GM12878 (cell line): Measurements from ENCODE around the gene CELSR1. TPM values are rescaled to one million over a fixed set of nuclear protein-coding genes. Genes with fewer than 3 reads are reported as not detected.

Experiments
- ATAC-seq: fragments of 200-7000 bp; cut with Tn5 transposase; 3 replicates; pipeline ENCODE4 v1.9.1; 2020; ENCODE audit warnings: mild to moderate bottlenecking, moderate library complexity
- BruUV-seq: library from RNA; stranded (reverse); fragments of 400-500 nt; replicated peaks from 2 replicates; lab custom pipeline; 2021; lab: Mats Ljungman, UMichigan
- CTCF ChIA-PET: fragments of 300-600 bp; sonication (Branson Sonifier 250); formaldehyde crosslinking; extraction: SDS; loops from one replicate; lab custom pipeline; 2021; ENCODE audit warnings: inconsistent platforms; lab: Yijun Ruan, JAX
- POLR2A ChIA-PET: fragments of 350-600 bp; formaldehyde crosslinking; extraction: SDS; loops from one replicate; lab custom pipeline; 2021; ENCODE audit warnings: inconsistent platforms; lab: Charles Lee
- RAD21 ChIA-PET: fragments of 300-600 bp; sonication (Branson Sonifier 250); formaldehyde crosslinking; loops from one replicate; lab custom pipeline; 2023; ENCODE audit warnings: antibody characterized with exemption; ENCODE audit not compliant: unreplicated experiment; lab: Charles Lee
- SMC1A ChIA-PET: fragments of 300-600 bp; sonication (Branson Sonifier 250); formaldehyde crosslinking; loops from one replicate; lab custom pipeline; 2023; ENCODE audit not compliant: unreplicated experiment, uncharacterized antibody; lab: Charles Lee
- DNase-seq: peaks from one replicate; pipeline ENCODE4 v3.0.0-alpha.2; 2011; ENCODE audit warnings: low read depth, low spot score
- FAIRE-seq: peaks from 3 replicates; lab custom pipeline; 2011; peaks lifted over from hg19 to GRCh38; lab: Jason Lieb, UNC
- H2AFZ ChIP-seq: 2 replicates; pipeline ENCODE4 v1.6.0; 2011; ENCODE audit warnings: low read depth, low read length, control low read depth; ENCODE audit not compliant: control insufficient read depth
- H3K27ac ChIP-seq: 2 replicates; pipeline ENCODE4 v1.5.1; 2011; ENCODE audit warnings: control low read depth; ENCODE audit not compliant: control insufficient read depth, insufficient read depth
- H3K27me3 ChIP-seq, 2 experiments: replicated peaks in 1 of 2; 2 replicates each; pipeline versions ENCODE4 v1.6.0 to v1.6.1; 2011; ENCODE audit warnings: low read length in 1 of 2; ENCODE audit not compliant: control insufficient read depth in 2 of 2, insufficient read depth in 2 of 2
- H3K36me3 ChIP-seq, 2 experiments: 2 replicates each; pipeline ENCODE4 v1.5.1; 2011; ENCODE audit warnings: low read length in 1 of 2; ENCODE audit not compliant: control insufficient read depth in 2 of 2, insufficient read depth in 2 of 2
- H3K4me1 ChIP-seq: 2 replicates; pipeline ENCODE4 v1.6.1; 2011; ENCODE audit warnings: mild to moderate bottlenecking, low read length, moderate library complexity, mixed read lengths; ENCODE audit not compliant: control insufficient read depth, insufficient read depth
- H3K4me2 ChIP-seq: 2 replicates; pipeline ENCODE4 v1.6.0; 2011; ENCODE audit warnings: control low read depth; ENCODE audit not compliant: control insufficient read depth, insufficient read depth
- H3K4me3 ChIP-seq: fragments of 200-600 bp; sonication (generic); 2 replicates; pipeline ENCODE4 v1.5.1; 2016
- H3K79me2 ChIP-seq: 2 replicates; pipeline ENCODE4 v1.6.0; 2011; ENCODE audit warnings: low read length; ENCODE audit not compliant: control insufficient read depth, insufficient read depth
- H3K9ac ChIP-seq: 2 replicates; pipeline ENCODE4 v1.8.0; 2011; ENCODE audit warnings: low read length, control low read depth, mixed read lengths; ENCODE audit not compliant: control insufficient read depth, insufficient read depth
- H3K9me3 ChIP-seq: replicated peaks from 3 replicates; pipeline ENCODE4 v1.5.1; 2011; ENCODE audit warnings: mild to moderate bottlenecking, low read length; ENCODE audit not compliant: control insufficient read depth, insufficient read depth
- H4K20me1 ChIP-seq: 2 replicates; pipeline ENCODE4 v1.6.0; 2011; ENCODE audit not compliant: control insufficient read depth, insufficient read depth
- E2F8 ChIP-seq: fragments of 450-650 bp; IDR thresholded peaks from 2 replicates; pipeline ENCODE4 v1.6.1; 2018; ENCODE audit warnings: mild to moderate bottlenecking, low read depth, moderate library complexity; ENCODE audit not compliant: partially characterized antibody
- MTA3 ChIP-seq: IDR thresholded peaks from 2 replicates; pipeline ENCODE4 v1.6.1; 2012; ENCODE audit warnings: low read length, inconsistent platforms, borderline replicate concordance
- SUZ12 ChIP-seq: fragments of 200-600 bp; sonication (generic); IDR thresholded peaks from one replicate; pipeline ENCODE4 v1.6.1; 2018; ENCODE audit warnings: antibody characterized with exemption, mild to moderate bottlenecking; ENCODE audit not compliant: unreplicated experiment
- ZBTB33 ChIP-seq: fragments of 450-650 bp; IDR thresholded peaks from 2 replicates; pipeline ENCODE4 v1.6.1; 2017; ENCODE audit warnings: mild to moderate bottlenecking
- WGBS: methylation state at CpG from one replicate; pipeline ENCODE4 v1.1.6; 2016; ENCODE audit warnings: low lambda C conversion rate; ENCODE audit not compliant: insufficient replicate concordance, insufficient coverage; ENCODE audit errors: missing lambda C conversion rate; 5-methylcytosine and 5-hydroxymethylcytosine counted together
- in situ Hi-C: fragments of 300-500 bp; cut with MboI; formaldehyde crosslinking; loops from 9 replicates; pipeline ENCODE4 v1.14.3; 2018; ENCODE audit warnings: mixed read lengths
- intact Hi-C: fragments of 100-400 bp; cut with micrococcal nuclease; formaldehyde crosslinking; loops from one replicate; pipeline ENCODE4 v1.14.2; 2022; ENCODE audit not compliant: unreplicated experiment
- polyA plus RNA-seq, 11 experiments: library from polyadenylated mRNA; depleted of rRNA in 4 of 11; unstranded in 6 of 11; stranded (reverse) in 5 of 11; fragments of >200 nt; fragmentation: Nextera tagmentation in 4 of 11; fragmentation: Illumina TruSeq in 1 of 11; extraction: Ambion mirVana in 4 of 11; extraction: Trizol in 1 of 11; gene quantifications; 1 replicate in 1 of 11; 2 replicates in 10 of 11; pipeline versions ENCODE4 v1.2.1 to v1.2.3, GENCODE V29; 2011 to 2016; ENCODE audit warnings: inconsistent platforms in 2 of 11, missing spikeins in 2 of 11, low read depth in 1 of 11
- total RNA-seq, 4 experiments: library from RNA; depleted of rRNA in 3 of 4; stranded (reverse); fragments of >200 nt in 3 of 4; fragmentation: Illumina TruSeq in 1 of 4; extraction: Trizol in 1 of 4; gene quantifications; 2 replicates each; pipeline versions ENCODE4 v1.2.1 to v1.2.3, GENCODE V29; 2013 to 2021

Gene CELSR1
- total and polyA plus RNA-seq, 10 of the 15 experiments (the other 5 are each of a cell fraction or from before 2014, with no cell fraction given): 0.05 to 1.7 (median 0.35) TPM; not detected in 2

DNA sequence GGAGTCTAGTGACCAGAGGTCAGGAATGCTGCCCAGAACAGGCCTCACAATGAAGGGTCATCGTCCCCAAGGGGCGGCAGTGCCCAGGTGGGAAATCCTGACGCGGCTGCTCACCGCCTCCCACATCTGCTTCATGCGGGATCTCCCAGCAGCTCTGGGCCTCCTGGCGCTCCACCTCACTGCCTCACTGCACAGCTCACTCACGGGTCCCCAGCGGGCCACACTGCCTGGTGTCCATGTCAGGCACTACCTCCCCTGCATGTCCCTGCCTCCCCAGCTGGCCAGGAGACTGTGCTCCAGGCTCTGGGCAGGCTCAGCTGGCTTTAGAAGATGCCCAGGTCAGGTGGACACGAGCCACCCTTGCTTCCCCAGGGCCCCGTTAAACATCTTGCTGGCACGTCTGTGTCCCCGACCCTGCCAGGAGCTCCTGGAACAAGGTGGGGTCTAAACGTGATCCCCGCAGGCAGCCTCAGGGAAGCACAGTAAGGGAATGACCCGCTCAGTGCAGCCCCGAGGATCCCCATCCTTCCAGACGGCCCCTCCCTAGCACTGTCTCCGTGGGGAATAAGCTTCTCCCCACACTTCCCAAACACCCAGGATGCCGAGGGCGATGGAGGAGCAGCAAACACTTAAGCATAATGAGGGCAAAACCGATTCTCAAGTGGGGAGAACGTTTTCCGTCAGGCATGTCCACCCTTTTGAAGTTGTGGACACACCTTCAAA is 108.7 kb downstream of the CELSR1 start:
- intact Hi-C loops: no loop called here
- in situ Hi-C loops: no loop called here
- BruUV-seq: no TSS peak
- H3K4me1 ChIP-seq: peaks cover 16% of the 10 kb centered on the region
- H3K9ac ChIP-seq: no peak overlapping the region
- ChIA-PET CTCF (no interaction called here), SMC1A (no interaction called here), RAD21 (no interaction called here), POLR2A (no interaction called here)
- H3K79me2 ChIP-seq: no peaks in the 10 kb centered on the region
- no peaks in the 10 kb centered on the region for H3K27me3 ChIP-seq
- WGBS: 40% methylated on average over 24 of the region's 24 CpGs
- H3K9me3 ChIP-seq: no peaks in the 10 kb centered on the region; the same call in 2 of the 3 replicates
- H2AFZ ChIP-seq: no peak overlapping the region
- no peak overlapping the region for H3K4me2 ChIP-seq
- no peak for FAIRE-seq
- H4K20me1 ChIP-seq: no peaks in the 10 kb centered on the region
- no peak for TF ChIP-seq MTA3
- no peak for TF ChIP-seq ZBTB33
- no peak for TF ChIP-seq E2F8
- TF ChIP-seq SUZ12: no peak
- no peak for ATAC-seq
- H3K4me3 ChIP-seq: no peak overlapping the region
- no peak for DNase-seq
- no peak overlapping the region for H3K27ac ChIP-seq
- no peaks in the 10 kb centered on the region for H3K36me3 ChIP-seq
